ENCODE data around the gene TADA1.
A peak's percentile ranks its signal among the peaks of the same experiment; 100 is the strongest.
"Not testable (repeated sequence)": the region's sequence is repeated elsewhere in the genome, so short reads cannot be mapped to it uniquely, and the experiment has no call there.

TADA1 gene

DNA sequence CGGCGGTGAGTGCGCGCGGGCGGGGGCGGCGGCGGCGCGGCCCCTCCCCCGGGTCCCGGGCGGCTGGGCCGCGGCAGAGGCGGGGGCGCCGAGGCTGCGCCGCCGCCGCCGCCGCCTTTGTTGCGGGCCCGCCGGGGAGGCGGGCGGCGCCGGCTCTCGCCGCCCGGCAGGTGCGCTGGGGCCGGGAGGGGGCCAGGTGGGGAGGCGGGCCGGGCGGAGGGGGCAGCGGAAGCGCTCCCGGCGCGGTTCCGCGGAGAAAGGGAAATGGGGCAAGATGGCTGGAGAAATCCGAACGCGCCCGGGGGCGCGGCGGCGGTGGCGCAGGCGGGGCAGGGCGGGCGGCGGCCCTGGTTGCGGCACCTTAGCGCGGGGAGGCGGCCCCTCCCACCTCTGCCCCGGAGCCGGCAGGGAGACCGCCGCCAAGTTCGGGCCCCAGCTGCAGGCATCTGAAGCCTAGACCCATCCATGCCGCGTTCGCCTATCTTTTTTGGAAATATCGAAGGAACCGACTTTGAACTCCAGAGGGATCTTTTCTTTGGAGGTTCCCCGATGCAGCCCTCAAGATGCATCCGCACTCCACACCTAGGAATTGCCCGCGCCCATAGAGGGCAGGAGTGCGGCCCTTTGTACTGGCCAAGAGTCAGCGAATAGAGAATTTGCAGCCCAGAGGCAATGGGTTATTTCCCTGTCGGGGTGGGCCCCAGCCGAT lies 36.3 kb downstream of the TADA1 start:
- peak overlapping the region; percentile 59 for H3K4me3 ChIP-seq (ENCODE audit: control insufficient read depth, low read depth, low read length)
- TF ChIP-seq, protein P1, sequence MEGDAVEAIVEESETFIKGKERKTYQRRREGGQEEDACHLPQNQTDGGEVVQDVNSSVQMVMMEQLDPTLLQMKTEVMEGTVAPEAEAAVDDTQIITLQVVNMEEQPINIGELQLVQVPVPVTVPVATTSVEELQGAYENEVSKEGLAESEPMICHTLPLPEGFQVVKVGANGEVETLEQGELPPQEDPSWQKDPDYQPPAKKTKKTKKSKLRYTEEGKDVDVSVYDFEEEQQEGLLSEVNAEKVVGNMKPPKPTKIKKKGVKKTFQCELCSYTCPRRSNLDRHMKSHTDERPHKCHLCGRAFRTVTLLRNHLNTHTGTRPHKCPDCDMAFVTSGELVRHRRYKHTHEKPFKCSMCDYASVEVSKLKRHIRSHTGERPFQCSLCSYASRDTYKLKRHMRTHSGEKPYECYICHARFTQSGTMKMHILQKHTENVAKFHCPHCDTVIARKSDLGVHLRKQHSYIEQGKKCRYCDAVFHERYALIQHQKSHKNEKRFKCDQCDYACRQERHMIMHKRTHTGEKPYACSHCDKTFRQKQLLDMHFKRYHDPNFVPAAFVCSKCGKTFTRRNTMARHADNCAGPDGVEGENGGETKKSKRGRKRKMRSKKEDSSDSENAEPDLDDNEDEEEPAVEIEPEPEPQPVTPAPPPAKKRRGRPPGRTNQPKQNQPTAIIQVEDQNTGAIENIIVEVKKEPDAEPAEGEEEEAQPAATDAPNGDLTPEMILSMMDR (conservative IDR thresholded peaks at IDR 0.05; ENCODE audit: control insufficient read depth, insufficient read depth, low read depth, low read length): peak; percentile 22
- DNase-seq (ENCODE audit: low read depth): peak; percentile 25

DNA sequence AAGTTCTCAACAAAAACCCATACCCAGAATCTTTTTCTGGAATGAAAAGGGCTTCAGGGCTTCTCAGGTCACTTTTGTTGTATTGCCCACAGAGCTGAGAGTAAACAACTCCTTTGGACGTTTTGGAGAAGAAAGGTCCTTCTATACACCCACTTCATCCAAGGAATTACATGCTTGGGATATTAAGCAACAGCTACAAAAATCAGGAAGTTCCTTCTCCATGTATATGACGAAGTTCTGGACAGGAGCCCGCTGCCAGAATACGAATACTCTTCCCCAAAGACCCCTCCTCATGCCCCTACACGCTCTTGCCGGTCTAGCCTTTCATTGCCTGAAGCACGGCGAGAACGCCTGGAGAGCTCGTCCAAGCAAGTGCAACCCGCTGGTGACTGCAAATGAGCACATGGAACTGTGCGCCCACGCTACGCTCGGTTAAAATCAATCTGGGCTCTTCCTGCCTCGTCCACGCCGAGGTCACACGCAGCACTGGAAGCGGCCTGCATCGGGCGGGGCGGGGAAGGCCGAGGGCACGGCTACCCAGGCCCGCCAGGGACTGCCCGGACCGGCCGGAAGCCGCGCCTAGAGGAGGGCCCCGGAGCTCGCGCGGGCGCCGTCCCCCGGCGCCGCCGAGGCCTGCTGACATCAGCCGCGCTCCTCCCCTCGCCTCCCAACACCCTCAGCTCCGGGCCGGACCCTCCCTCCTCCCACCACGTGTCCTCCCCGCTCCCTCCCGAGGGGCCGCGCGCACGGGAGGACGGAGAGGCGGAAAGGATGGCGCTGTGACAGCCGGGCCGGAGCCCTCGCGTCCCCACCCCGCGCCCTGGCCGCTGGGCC lies 37.1 kb downstream of the TADA1 start, which contains the start of gene POGK:
Gene POGK, plus strand, starts transcription at position 710 of the 834 bp plus-strand sequence. CDS start 1,482 bp downstream, outside the sequence.
- TF ChIP-seq, protein P1 (conservative IDR thresholded peaks at IDR 0.05; ENCODE audit: control insufficient read depth, insufficient read depth, low read depth, low read length): no peak
- DNase-seq (ENCODE audit: low read depth): peak; percentile 85
- peak within 1 kb of the TSS; percentile 59 for H3K4me3 ChIP-seq (ENCODE audit: control insufficient read depth, low read depth, low read length)

DNA sequence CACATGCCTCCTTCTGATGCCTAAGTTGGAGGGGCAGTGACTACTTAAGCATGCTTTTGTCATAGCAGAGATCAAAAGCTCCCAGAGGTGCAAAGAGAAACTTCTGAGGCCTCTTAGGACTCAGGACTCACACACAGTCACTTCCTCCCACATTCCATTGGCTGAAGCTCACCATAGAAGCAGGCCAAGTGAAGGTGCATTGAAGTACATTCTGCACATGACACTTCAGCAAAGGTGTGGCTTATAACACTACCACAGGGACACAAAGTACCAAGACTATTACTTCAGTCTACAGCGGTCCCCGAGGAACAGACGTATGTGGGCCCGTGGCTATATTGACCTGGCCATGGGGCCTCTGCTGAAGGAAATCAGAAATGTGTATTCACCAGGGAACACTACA lies 39.3 kb downstream of the TADA1 start:
- no peak overlapping the region for H3K4me3 ChIP-seq (ENCODE audit: control insufficient read depth, low read depth, low read length)
- DNase-seq (ENCODE audit: low read depth): no peak
- TF ChIP-seq, protein P1 (conservative IDR thresholded peaks at IDR 0.05; ENCODE audit: control insufficient read depth, insufficient read depth, low read depth, low read length): no peak

DNA sequence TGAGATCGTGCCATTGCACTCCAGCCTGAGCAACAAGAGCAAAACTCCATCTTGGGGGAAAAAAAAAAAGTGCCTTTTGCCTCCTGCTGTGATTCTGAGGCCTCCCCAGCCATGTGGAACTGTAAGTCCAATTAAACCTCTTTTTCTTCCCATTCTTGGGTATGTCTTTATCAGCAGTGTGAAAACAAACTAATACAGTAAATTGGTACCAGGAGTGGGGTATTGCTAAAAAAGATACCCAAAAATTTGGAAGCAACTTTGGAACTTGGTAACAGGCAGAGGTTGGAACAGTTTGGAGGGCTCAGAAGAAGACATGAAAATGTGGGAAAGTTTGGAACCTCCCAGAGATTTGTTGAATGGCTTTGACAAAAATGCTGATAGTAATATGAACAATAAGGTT lies 46.3 kb downstream of the TADA1 start:
- H3K4me3 ChIP-seq (ENCODE audit: control insufficient read depth, low read depth, low read length); DNase-seq (ENCODE audit: low read depth): not testable (repeated sequence)

DNA sequence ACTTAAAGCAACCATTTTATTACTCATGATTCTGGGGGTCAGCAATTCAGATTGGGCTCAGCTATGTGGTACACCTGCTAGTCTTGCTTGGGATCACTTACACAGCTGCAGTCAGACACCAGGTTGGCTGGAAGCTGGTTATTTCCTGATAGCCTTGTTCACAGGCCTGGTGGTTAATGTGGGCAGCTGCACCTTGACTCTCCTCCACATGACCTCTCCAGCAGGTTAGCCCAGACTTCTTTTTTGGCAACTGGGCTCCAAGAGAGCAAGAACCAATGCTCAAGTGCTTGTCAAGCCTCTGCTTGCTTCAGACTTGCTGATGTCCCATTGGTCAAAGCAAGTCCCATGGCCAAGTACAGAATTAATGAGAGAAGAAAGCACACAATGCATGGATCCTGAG lies 48.6 kb downstream of the TADA1 start:
- TF ChIP-seq, protein P1 (conservative IDR thresholded peaks at IDR 0.05; ENCODE audit: control insufficient read depth, insufficient read depth, low read depth, low read length): no peak
- H3K4me3 ChIP-seq (ENCODE audit: control insufficient read depth, low read depth, low read length): no peak overlapping the region
- DNase-seq (ENCODE audit: low read depth): no peak

DNA sequence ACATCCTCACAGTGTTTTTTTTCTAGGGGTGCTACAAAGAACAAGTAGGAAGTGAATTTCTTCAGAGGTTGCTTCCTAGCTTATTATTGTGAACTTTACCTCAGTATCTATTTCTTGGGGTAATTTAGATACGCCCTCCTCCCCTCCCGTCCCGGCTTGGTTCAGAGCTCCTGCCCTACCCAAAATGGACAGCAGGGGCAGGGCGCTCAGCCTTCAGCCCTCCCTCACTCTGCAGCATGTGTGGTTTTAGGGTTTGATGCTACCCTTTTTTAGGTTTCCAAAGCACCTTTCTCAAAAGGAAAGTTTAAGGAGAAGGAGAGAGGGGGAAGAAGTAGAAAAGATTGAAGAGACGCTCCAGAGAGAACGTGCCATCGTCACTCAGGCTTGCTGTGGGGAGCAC lies 53.7 kb downstream of the TADA1 start:
- no peak for DNase-seq (ENCODE audit: low read depth)
- TF ChIP-seq, protein P1 (conservative IDR thresholded peaks at IDR 0.05; ENCODE audit: control insufficient read depth, insufficient read depth, low read depth, low read length): peak; percentile 43
- no peak overlapping the region for H3K4me3 ChIP-seq (ENCODE audit: control insufficient read depth, low read depth, low read length)

DNA sequence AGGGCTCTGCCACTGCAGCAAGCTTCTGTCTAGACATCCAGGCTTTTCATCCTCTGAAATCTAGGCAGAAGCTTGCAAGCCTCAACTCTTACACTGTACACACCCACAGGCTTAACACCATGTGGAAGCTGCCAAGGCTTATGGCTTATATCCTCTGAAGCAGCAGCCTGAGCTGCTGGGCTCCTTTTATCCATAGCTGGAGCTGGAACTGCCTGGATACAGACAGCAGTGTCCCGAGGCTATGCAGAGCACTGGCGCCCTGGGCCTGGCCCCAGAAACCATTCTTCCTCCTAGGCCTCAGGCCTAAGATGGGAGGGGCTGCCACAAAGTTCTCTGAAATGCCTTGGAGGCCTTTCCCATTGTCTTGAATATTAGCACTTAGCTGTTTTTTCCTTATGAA lies 56.1 kb downstream of the TADA1 start:
- no peak for DNase-seq (ENCODE audit: low read depth)
- no peak overlapping the region for H3K4me3 ChIP-seq (ENCODE audit: control insufficient read depth, low read depth, low read length)
- TF ChIP-seq, protein P1 (conservative IDR thresholded peaks at IDR 0.05; ENCODE audit: control insufficient read depth, insufficient read depth, low read depth, low read length): no peak

Measured in fibroblast of mammary gland (primary cell).